Endodermal cell (in vitro differentiated cells): ENCODE measurements around the gene IRX6. TPM values are rescaled to one million over a fixed set of nuclear protein-coding genes. Genes with fewer than 3 reads are reported as not detected.

ENCODE experiments used
- DNase-seq: peaks from one replicate; pipeline ENCODE4 v3.0.0-alpha.2; 2017
- H3K27ac ChIP-seq: 2 replicates; pipeline ENCODE4 v1.5.1; 2013; ENCODE audit warnings: mild to moderate bottlenecking, low read depth, low read length, moderate library complexity
- H3K27me3 ChIP-seq: 2 replicates; pipeline ENCODE4 v1.6.1; 2013; ENCODE audit warnings: mild to moderate bottlenecking, low read length, moderate library complexity; ENCODE audit not compliant: insufficient read depth, control insufficient read depth, poor library complexity, severe bottlenecking
- H3K36me3 ChIP-seq: 2 replicates; pipeline ENCODE4 v1.7.0; 2013; ENCODE audit warnings: mild to moderate bottlenecking, low read length, moderate library complexity; ENCODE audit not compliant: control insufficient read depth, insufficient read depth
- H3K4me1 ChIP-seq: one replicate; pipeline ENCODE4 v1.7.0; 2013; ENCODE audit warnings: low read length; ENCODE audit not compliant: control insufficient read depth, insufficient read depth
- H3K4me3 ChIP-seq: 2 replicates; pipeline ENCODE4 v1.5.1; 2013; ENCODE audit warnings: mild to moderate bottlenecking, low read length, moderate library complexity
- H3K9ac ChIP-seq: 2 replicates; pipeline ENCODE4 v1.6.1; 2013; ENCODE audit warnings: mild to moderate bottlenecking, low read length, moderate library complexity; ENCODE audit not compliant: poor library complexity, severe bottlenecking; ENCODE audit errors: extremely low read depth
- H3K9me3 ChIP-seq: 2 replicates; pipeline ENCODE4 v1.6.1; 2013; ENCODE audit warnings: mild to moderate bottlenecking, low read length, moderate library complexity; ENCODE audit not compliant: control insufficient read depth
- H3K27ac Mint-ChIP-seq: 2 replicates; pipeline ENCODE4 v1.8.0; 2020; ENCODE audit warnings: mixed read lengths
- H3K27me3 Mint-ChIP-seq: 2 replicates; pipeline ENCODE4 v1.8.0; 2021; ENCODE audit warnings: mild to moderate bottlenecking, mixed read lengths; ENCODE audit not compliant: insufficient read depth
- H3K36me3 Mint-ChIP-seq: 2 replicates; pipeline ENCODE4 v1.8.0; 2020; ENCODE audit warnings: low read depth, mixed read lengths
- H3K4me1 Mint-ChIP-seq: 2 replicates; pipeline ENCODE4 v1.8.0; 2020; ENCODE audit warnings: mixed read lengths
- H3K4me3 Mint-ChIP-seq: 2 replicates; pipeline ENCODE4 v1.8.0; 2020; ENCODE audit warnings: mild to moderate bottlenecking, moderate library complexity, mixed read lengths
- H3K9me3 Mint-ChIP-seq: 2 replicates; pipeline ENCODE4 v1.8.0; 2020; ENCODE audit warnings: mild to moderate bottlenecking, mixed read lengths
- CTCF ChIP-seq: fragments of 200-600 bp; sonication (generic); conservative IDR thresholded peaks from 2 replicates; pipeline ENCODE4 v1.5.0; 2021; ENCODE audit warnings: antibody characterized with exemption, mild to moderate bottlenecking
- WGBS, 2 experiments: methylation state at CpG; one replicate each; pipeline versions ENCODE4 v1.1.5 to v1.1.7; 2013; ENCODE audit warnings: missing lambda C conversion rate in 2 of 2, mixed read lengths in 1 of 2; ENCODE audit not compliant: insufficient coverage in 1 of 2, insufficient read length in 1 of 2; 5-methylcytosine and 5-hydroxymethylcytosine counted together
- total RNA-seq, 2 donors: library from RNA; stranded (reverse); fragmentation: NEBNext Ultra II Directional in 1 of 2; extraction: Animal tissue kit (Norgen Biotek cat#: 25700) in 1 of 2; gene quantifications; 2 replicates in 1 of 2; 3 replicates in 1 of 2; pipeline ENCODE4 v1.2.1, GENCODE V29; 2021

IRX6 gene
- total RNA-seq, 2 donors from 2014 or later, result 0.55 to 1.1 TPM

- Mint-ChIP-seq H3K27ac (no peak overlapping the region), H3K36me3 (no peaks in the 10 kb centered on the region), H3K27me3 (peaks cover 94% of the 10 kb centered on the region), H3K4me1 (peaks cover 13% of the 10 kb centered on the region), H3K9me3 (no peaks in the 10 kb centered on the region), H3K4me3 (no peak overlapping the region)
- H3K9me3 ChIP-seq, result no peaks in the 10 kb centered on the region
- H3K36me3 ChIP-seq, result no peaks in the 10 kb centered on the region
- 96% methylated on average over 2 of the region's 2 CpGs; no CpG with 5 or more reads in 1 of the 2 experiments for WGBS, 2 experiments
- peaks cover under 1% of the 10 kb centered on the region for H3K4me1 ChIP-seq
- peaks cover 100% of the 10 kb centered on the region for H3K27me3 ChIP-seq
- H3K27ac ChIP-seq, result no peak overlapping the region
- H3K9ac ChIP-seq, result no peak overlapping the region
- TF ChIP-seq CTCF, result no peak
- DNase-seq, result no peak
- no peak overlapping the region for H3K4me3 ChIP-seq
These were observed 9.7 kb downstream of the IRX6 start for GRCh38 chr16:55333684-55334083.

GRCh38 chr16:55338646-55339045 is 14.6 kb downstream of the IRX6 start:
- Histone ChIP-seq H3K9me3 (no peaks in the 10 kb centered on the region), H3K27me3 (peaks cover 83% of the 10 kb centered on the region), H3K36me3 (no peaks in the 10 kb centered on the region), H3K4me3 (no peak overlapping the region), H3K27ac (no peak overlapping the region), H3K9ac (no peak overlapping the region), H3K4me1 (no peaks in the 10 kb centered on the region)
- 84 to 89% methylated on average over 5 of the region's 5 CpGs for WGBS, 2 experiments
- Mint-ChIP-seq H3K9me3 (no peaks in the 10 kb centered on the region), H3K27me3 (peaks cover 74% of the 10 kb centered on the region), H3K4me1 (no peaks in the 10 kb centered on the region), H3K4me3 (no peak overlapping the region), H3K27ac (no peak overlapping the region), H3K36me3 (no peaks in the 10 kb centered on the region)
- no peak for TF ChIP-seq CTCF
- DNase-seq, result no peak

DNA sequence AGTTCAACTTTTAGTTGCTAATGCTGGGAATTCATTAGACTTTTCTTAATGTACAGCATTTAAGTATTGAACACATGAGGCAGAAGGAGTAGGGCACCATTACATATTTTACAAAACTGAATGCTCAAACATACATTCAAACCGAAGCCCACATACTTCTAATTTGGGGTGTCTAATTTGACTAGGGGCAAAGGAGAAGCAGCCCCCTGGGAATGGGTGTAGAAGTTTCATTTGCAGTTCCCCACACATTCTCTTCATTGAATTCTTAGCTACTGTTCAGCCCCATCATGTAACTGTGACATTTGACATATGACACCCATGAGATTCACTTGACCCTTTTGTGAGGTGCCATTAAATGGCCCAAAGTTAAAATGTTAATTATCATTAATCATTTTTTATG is 16.4 kb downstream of the IRX6 start:
- Mint-ChIP-seq H3K4me1 (no peaks in the 10 kb centered on the region), H3K9me3 (no peaks in the 10 kb centered on the region), H3K27me3 (peaks cover 58% of the 10 kb centered on the region)

More for the DNA sequence above, 16.4 kb downstream of the IRX6 start:
- WGBS, 2 experiments, result 89% methylated on average over 1 of the region's 1 CpG; no CpG with 5 or more reads in 1 of the 2 experiments
- Histone ChIP-seq H3K9ac (no peak overlapping the region), H3K27me3 (peaks cover 69% of the 10 kb centered on the region), H3K4me1 (no peaks in the 10 kb centered on the region), H3K4me3 (no peak overlapping the region), H3K36me3 (no peaks in the 10 kb centered on the region), H3K9me3 (no peaks in the 10 kb centered on the region), H3K27ac (no peak overlapping the region)
- DNase-seq, result no peak
- no peak overlapping the region for H3K27ac Mint-ChIP-seq
- TF ChIP-seq CTCF, result no peak
- no peaks in the 10 kb centered on the region for H3K36me3 Mint-ChIP-seq
- no peak overlapping the region for H3K4me3 Mint-ChIP-seq
